ENCODE data around the gene STC2.

STC2 gene

GRCh38 chr5:173311818-173312585 lies 16.2 kb downstream of the STC2 start:
- no peak for DNase-seq

- DNase-seq: no peak
Observed at GRCh38 chr5:173310861-173311785, 17.1 kb downstream of the STC2 start.

- DNase-seq: no peak
Observed at GRCh38 chr5:173310218-173310769, 17.9 kb downstream of the STC2 start.

GRCh38 chr5:173309731-173310130 lies 18.5 kb downstream of the STC2 start:
- no peak for DNase-seq

- no peak for DNase-seq
Observed at GRCh38 chr5:173308226-173308625, 20.0 kb downstream of the STC2 start.

GRCh38 chr5:173307695-173308094 lies 20.5 kb downstream of the STC2 start:
- DNase-seq: no peak

GRCh38 chr5:173306695-173307094 lies 21.5 kb downstream of the STC2 start:
- DNase-seq: no peak

- DNase-seq: no peak
Observed at GRCh38 chr5:173304591-173304988, 23.6 kb downstream of the STC2 start.

GRCh38 chr5:173303878-173304590 lies 24.2 kb downstream of the STC2 start:
- no peak for DNase-seq

GRCh38 chr5:173302546-173303155 lies 25.6 kb downstream of the STC2 start:
- DNase-seq: no peak

GRCh38 chr5:173301695-173302545 lies 26.3 kb downstream of the STC2 start:
- no peak for DNase-seq

- DNase-seq: no peak
Observed at GRCh38 chr5:173300389-173301047, 27.7 kb downstream of the STC2 start.

GRCh38 chr5:173299820-173300219 lies 28.4 kb downstream of the STC2 start:
- no peak for DNase-seq

- no peak for DNase-seq
Observed at GRCh38 chr5:173298213-173298926, 29.8 kb downstream of the STC2 start.

- no peak for DNase-seq
Observed at GRCh38 chr5:173297813-173298212, 30.4 kb downstream of the STC2 start.

- no peak for DNase-seq
Observed at GRCh38 chr5:173296737-173297676, 31.2 kb downstream of the STC2 start.

- no peak for DNase-seq
Observed at GRCh38 chr5:173295796-173296195, 32.4 kb downstream of the STC2 start.

GRCh38 chr5:173294673-173295320 lies 33.4 kb downstream of the STC2 start:
- no peak for DNase-seq
